NB4 (cell line): Measurements from ENCODE around the gene AFF3.

Experiments used
- CTCF ChIP-seq: IDR thresholded peaks from one replicate; pipeline ENCODE4 v1.5.1; 2012; ENCODE audit warnings: low read depth, low read length
- MYC ChIP-seq: IDR thresholded peaks from 2 replicates; pipeline ENCODE4 v1.6.1; 2011; ENCODE audit warnings: low read depth, low read length
- POLR2A ChIP-seq: IDR thresholded peaks from 2 replicates; pipeline ENCODE4 v1.6.1; 2011; ENCODE audit warnings: mild to moderate bottlenecking; ENCODE audit not compliant: insufficient read length; ENCODE audit errors: extremely low read depth
- TF ChIP-seq, protein P1 (sequence below): IDR thresholded peaks from 2 replicates; pipeline ENCODE4 v1.6.1; 2011; ENCODE audit warnings: low read depth, low read length

GRCh38 chr2:99875627-99876201, 266.7 kb downstream of the AFF3 start:
- TF ChIP-seq CTCF (no peak), POLR2A (no peak), MYC (no peak)
- TF ChIP-seq, protein P1, sequence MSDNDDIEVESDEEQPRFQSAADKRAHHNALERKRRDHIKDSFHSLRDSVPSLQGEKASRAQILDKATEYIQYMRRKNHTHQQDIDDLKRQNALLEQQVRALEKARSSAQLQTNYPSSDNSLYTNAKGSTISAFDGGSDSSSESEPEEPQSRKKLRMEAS, result no peak
